SK-N-SH treated with all-trans-retinoic acid at 6 μM for 48 hours (cell line): ENCODE measurements around the gene ERO1B.

ENCODE experiments used
- ATAC-seq: fragments of 200-7000 bp; cut with Tn5 transposase; 3 replicates; pipeline ENCODE4 v1.9.1; 2020; ENCODE audit warnings: mild to moderate bottlenecking, moderate library complexity
- BACH2 ChIP-seq: fragments of 250-450 bp; sonication (Bioruptor Pico); IDR thresholded peaks from 2 replicates; pipeline ENCODE4 v1.9.0; 2021; ENCODE audit warnings: mild to moderate bottlenecking, borderline replicate concordance
- CREB5 ChIP-seq: fragments of 250-450 bp; sonication (Bioruptor Pico); IDR thresholded peaks from 2 replicates; pipeline ENCODE4 v1.5.1; 2020; ENCODE audit warnings: low read depth, mild to moderate bottlenecking, moderate library complexity
- CSDC2 ChIP-seq: fragments of 250-450 bp; sonication (Bioruptor Pico); IDR thresholded peaks from 2 replicates; pipeline ENCODE4 v1.5.0; 2020; ENCODE audit warnings: mild to moderate bottlenecking, moderate library complexity
- CSRNP3 ChIP-seq: fragments of 250-450 bp; sonication (Bioruptor Pico); IDR thresholded peaks from 2 replicates; pipeline ENCODE4 v1.5.1; 2021; ENCODE audit warnings: mild to moderate bottlenecking, moderate library complexity
- ESRRG ChIP-seq: fragments of 250-450 bp; sonication (Bioruptor Pico); IDR thresholded peaks from 2 replicates; pipeline ENCODE4 v1.6.1; 2021; ENCODE audit warnings: mild to moderate bottlenecking
- GLIS3 ChIP-seq: fragments of 250-450 bp; sonication (Bioruptor Pico); IDR thresholded peaks from 2 replicates; pipeline ENCODE4 v1.5.0; 2020; ENCODE audit warnings: mild to moderate bottlenecking, moderate library complexity
- ISL1 ChIP-seq: fragments of 250-450 bp; sonication (Bioruptor Pico); IDR thresholded peaks from 2 replicates; pipeline ENCODE4 v2.1.2; 2022; ENCODE audit warnings: mild to moderate bottlenecking, moderate library complexity
- OSR1 ChIP-seq: fragments of 250-450 bp; sonication (Bioruptor Pico); IDR thresholded peaks from 2 replicates; pipeline ENCODE4 v1.8.0; 2022; ENCODE audit warnings: moderate library complexity, mild to moderate bottlenecking, inconsistent platforms
- PATZ1 ChIP-seq: fragments of 250-450 bp; sonication (Bioruptor Pico); IDR thresholded peaks from 2 replicates; pipeline ENCODE4 v1.8.0; 2020; ENCODE audit warnings: mild to moderate bottlenecking, moderate library complexity, borderline replicate concordance
- POU6F1 ChIP-seq: fragments of 250-450 bp; sonication (Bioruptor Pico); IDR thresholded peaks from 2 replicates; pipeline ENCODE4 v1.8.0; 2021; ENCODE audit warnings: low read depth, mild to moderate bottlenecking, moderate library complexity, borderline replicate concordance
- PPARA ChIP-seq: fragments of 250-450 bp; sonication (Bioruptor Pico); IDR thresholded peaks from 2 replicates; pipeline ENCODE4 v1.5.0; 2020; ENCODE audit warnings: mild to moderate bottlenecking, borderline replicate concordance
- SNAI2 ChIP-seq: fragments of 250-450 bp; sonication (Bioruptor Pico); IDR thresholded peaks from 2 replicates; pipeline ENCODE4 v1.5.0; 2020; ENCODE audit warnings: mild to moderate bottlenecking, moderate library complexity
- TCF4 ChIP-seq: fragments of 250-450 bp; sonication (Bioruptor Pico); IDR thresholded peaks from 2 replicates; pipeline ENCODE4 v1.8.0; 2021; ENCODE audit warnings: mild to moderate bottlenecking, moderate library complexity, borderline replicate concordance
- TOX ChIP-seq: fragments of 250-450 bp; sonication (Bioruptor Pico); IDR thresholded peaks from 2 replicates; pipeline ENCODE4 v1.8.0; 2021; ENCODE audit warnings: mild to moderate bottlenecking, moderate library complexity, borderline replicate concordance
- TSHZ2 ChIP-seq: fragments of 250-450 bp; sonication (Bioruptor Pico); IDR thresholded peaks from 2 replicates; pipeline ENCODE4 v1.5.0; 2020; ENCODE audit warnings: mild to moderate bottlenecking, moderate library complexity
- ZC3H10 ChIP-seq: fragments of 250-450 bp; sonication (Bioruptor Pico); IDR thresholded peaks from 2 replicates; pipeline ENCODE4 v1.5.1; 2021; ENCODE audit warnings: mild to moderate bottlenecking, moderate library complexity
- ZFP3 ChIP-seq: fragments of 250-450 bp; sonication (Bioruptor Pico); IDR thresholded peaks from 2 replicates; pipeline ENCODE4 v1.5.0; 2020; ENCODE audit warnings: mild to moderate bottlenecking, moderate library complexity
- ZFP30 ChIP-seq: fragments of 450-650 bp; formaldehyde crosslinking; IDR thresholded peaks from 2 replicates; pipeline ENCODE4 v1.5.0; 2022; ENCODE audit warnings: mild to moderate bottlenecking, moderate library complexity
- ZNF565 ChIP-seq: fragments of 450-650 bp; formaldehyde crosslinking; conservative IDR thresholded peaks from 2 replicates; pipeline ENCODE4 v1.5.0; 2020; ENCODE audit warnings: low read depth, mild to moderate bottlenecking, moderate library complexity
- ZNF70 ChIP-seq: fragments of 450-650 bp; formaldehyde crosslinking; IDR thresholded peaks from 2 replicates; pipeline ENCODE4 v1.5.0; 2020; ENCODE audit warnings: mild to moderate bottlenecking, moderate library complexity
- ZNF8 ChIP-seq: fragments of 450-650 bp; formaldehyde crosslinking; IDR thresholded peaks from 2 replicates; pipeline ENCODE4 v1.5.0; 2020; ENCODE audit warnings: mild to moderate bottlenecking, moderate library complexity

ERO1B gene

GRCh38 chr1:236292425-236292824 is 10.7 kb upstream of the ERO1B start:
- ATAC-seq = no peak

GRCh38 chr1:236289492-236290131 is 7.9 kb upstream of the ERO1B start:
- TF ChIP-seq ZFP30 = no peak
- TF ChIP-seq ZNF8 = no peak
- no peak for TF ChIP-seq CSDC2 (CRISPR knock-in tag)
- no peak for TF ChIP-seq POU6F1 (CRISPR knock-in tag)
- no peak for TF ChIP-seq SNAI2 (CRISPR knock-in tag)
- no peak for TF ChIP-seq ZFP3
- no peak for TF ChIP-seq BACH2 (CRISPR knock-in tag)
- no peak for TF ChIP-seq CSRNP3 (CRISPR knock-in tag)
- TF ChIP-seq TCF4 (CRISPR knock-in tag) = no peak
- no peak for TF ChIP-seq CREB5 (CRISPR knock-in tag)
- no peak for TF ChIP-seq ZC3H10 (CRISPR knock-in tag)
- TF ChIP-seq OSR1 = no peak
- TF ChIP-seq TOX (CRISPR knock-in tag) = no peak
- TF ChIP-seq ISL1 = no peak
- no peak for TF ChIP-seq PPARA
- TF ChIP-seq GLIS3 = no peak
- TF ChIP-seq ESRRG (CRISPR knock-in tag) = no peak
- ATAC-seq = no peak

More at GRCh38 chr1:236292425-236292824, 10.7 kb upstream of the ERO1B start:
- TF ChIP-seq GLIS3 = no peak
- TF ChIP-seq ZNF70 (CRISPR knock-in tag) = no peak
- no peak for TF ChIP-seq PPARA
- TF ChIP-seq TOX (CRISPR knock-in tag) = no peak
- TF ChIP-seq ISL1 = no peak
- TF ChIP-seq SNAI2 (CRISPR knock-in tag) = no peak
- no peak for TF ChIP-seq ZNF565
- TF ChIP-seq TCF4 (CRISPR knock-in tag) = no peak
- TF ChIP-seq CSDC2 (CRISPR knock-in tag) = no peak
- TF ChIP-seq PATZ1 (CRISPR knock-in tag) = no peak
- no peak for TF ChIP-seq ZNF8
- TF ChIP-seq OSR1 = no peak
- TF ChIP-seq BACH2 (CRISPR knock-in tag) = no peak
- TF ChIP-seq TSHZ2 (CRISPR knock-in tag) = no peak

GRCh38 chr1:236288620-236288976 is 6.8 kb upstream of the ERO1B start:
- peak; percentile 17; the same call in 2 of the 3 replicates for ATAC-seq
- TF ChIP-seq ESRRG (CRISPR knock-in tag) (no peak), CREB5 (CRISPR knock-in tag) (no peak)
